Peyer's patch (tissue), 4 donors: Measurements from ENCODE around the gene NKTR. TPM values are rescaled to one million over a fixed set of nuclear protein-coding genes. Genes with fewer than 3 reads are reported as not detected.

Experiments
- DNase-seq, 3 donors: peaks; one replicate each; pipeline ENCODE4 v3.0.0-alpha.2; 2017 to 2019
- H3K27ac ChIP-seq, 4 donors: fragments of 200-600 bp; sonication (generic); one replicate each; pipeline ENCODE4 v1.5.1; 2016 to 2019
- H3K27me3 ChIP-seq, 2 donors: fragments of 200-600 bp; sonication (generic); one replicate each; pipeline ENCODE4 v1.5.1; 2019
- H3K36me3 ChIP-seq, 3 donors: fragments of 200-600 bp; sonication (generic); one replicate each; pipeline ENCODE4 v1.5.1; 2016 to 2019
- H3K4me1 ChIP-seq, 4 donors: fragments of 200-600 bp; sonication (generic); one replicate each; pipeline ENCODE4 v1.5.1; 2016 to 2019
- H3K4me3 ChIP-seq, 4 donors: fragments of 200-600 bp; sonication (generic); 1 replicate in 3 of 4; 2 replicates in 1 of 4; pipeline ENCODE4 v1.5.1; 2016 to 2019; ENCODE audit warnings: mild to moderate bottlenecking in 1 of 4
- H3K9me3 ChIP-seq, 4 donors: fragments of 200-600 bp; sonication (generic); one replicate each; pipeline ENCODE4 v1.5.1; 2016 to 2019; ENCODE audit warnings: mild to moderate bottlenecking in 1 of 4
- CTCF ChIP-seq, 6 experiments: fragments of 450-650 bp in 4 of 6; fragments of 200-600 bp in 2 of 6; sonication (generic) in 1 of 6; IDR thresholded peaks; one replicate each; pipeline ENCODE4 v1.5.1; 2017 to 2019; ENCODE audit warnings: antibody characterized with exemption in 6 of 6, mild to moderate bottlenecking in 3 of 6, moderate library complexity in 1 of 6
- POLR2A ChIP-seq, 2 donors: fragments of 450-650 bp; IDR thresholded peaks; one replicate each; pipeline ENCODE4 v1.5.1; 2017; ENCODE audit warnings: antibody characterized with exemption in 2 of 2, mild to moderate bottlenecking in 2 of 2, moderate library complexity in 2 of 2
- total RNA-seq, 4 donors: library from RNA; depleted of rRNA; stranded (reverse); fragments of >200 nt; gene quantifications; one replicate each; pipeline ENCODE4 v1.1.0, GENCODE V29; 2016

NKTR gene
- total RNA-seq, 4 donors from 2014 or later: 118 to 386 (median 187) TPM

GRCh38 chr3:42682301-42683070 lies 82.0 kb downstream of the NKTR start:
- H3K27ac ChIP-seq: no peak overlapping the region
- H3K36me3 ChIP-seq: no peaks in the 10 kb centered on the region
- no peaks in the 10 kb centered on the region for H3K27me3 ChIP-seq
- DNase-seq: peak in 1 of 3 donors; percentile 37
- no peak overlapping the region for H3K4me3 ChIP-seq
- peaks cover 0 to 18% (median 0%) of the 10 kb centered on the region in 4 donors for H3K4me1 ChIP-seq
- TF ChIP-seq POLR2A (IDR thresholded peaks at IDR 0.05) (no peak), CTCF (IDR thresholded peaks at IDR 0.05) (no peak)
- no peaks in the 10 kb centered on the region for H3K9me3 ChIP-seq

GRCh38 chr3:42683875-42684598 lies 83.6 kb downstream of the NKTR start:
- DNase-seq: peak in 2 of 3 donors; percentile 75 to 87
- no peak for TF ChIP-seq POLR2A (IDR thresholded peaks at IDR 0.05)
- TF ChIP-seq CTCF (IDR thresholded peaks at IDR 0.05): no peak
- no peaks in the 10 kb centered on the region for H3K9me3 ChIP-seq
- peaks cover 0 to 18% (median 0%) of the 10 kb centered on the region in 4 donors for H3K4me1 ChIP-seq
- H3K36me3 ChIP-seq: no peaks in the 10 kb centered on the region
- no peak overlapping the region for H3K4me3 ChIP-seq
- peak overlapping the region in 2 of 4 donors; percentile 50 to 59 for H3K27ac ChIP-seq
- no peaks in the 10 kb centered on the region for H3K27me3 ChIP-seq

- Histone ChIP-seq H3K36me3 (no peaks in the 10 kb centered on the region), H3K4me1 (peaks cover 0 to 18% (median 0%) of the 10 kb centered on the region in 4 donors), H3K4me3 (no peak overlapping the region), H3K9me3 (no peaks in the 10 kb centered on the region), H3K27me3 (no peaks in the 10 kb centered on the region), H3K27ac (peak overlapping the region in 1 of 4 donors; percentile 59)
- TF ChIP-seq POLR2A (IDR thresholded peaks at IDR 0.05) (no peak), CTCF (IDR thresholded peaks at IDR 0.05) (no peak)
- DNase-seq: no peak
Measured at GRCh38 chr3:42684632-42685362, 84.3 kb downstream of the NKTR start.

GRCh38 chr3:42685363-42685881 lies 84.9 kb downstream of the NKTR start, which contains the start of gene KLHL40:
KLHL40 (plus strand) TSS chr3:42685537; CDS start chr3:42685619, 82 bp downstream.
- H3K27ac ChIP-seq: peak within 1 kb of the TSS in 2 of 4 donors; percentile 33 to 59
- H3K27me3 ChIP-seq: no peaks in the 10 kb centered on the region
- TF ChIP-seq CTCF (IDR thresholded peaks at IDR 0.05) (no peak), POLR2A (IDR thresholded peaks at IDR 0.05) (no peak)

More at GRCh38 chr3:42685363-42685881, 84.9 kb downstream of the NKTR start, which contains the start of gene KLHL40:
- no peak for DNase-seq
- Histone ChIP-seq H3K9me3 (no peaks in the 10 kb centered on the region), H3K4me3 (peak within 1 kb of the TSS in 2 of 4 donors; percentile 13 to 23), H3K36me3 (no peaks in the 10 kb centered on the region), H3K4me1 (peaks cover 0 to 18% (median 0%) of the 10 kb centered on the region in 4 donors)
